SK-N-SH (cell line): ENCODE data around the gene CEP162. TPM values are rescaled to one million over a fixed set of nuclear protein-coding genes. Genes with fewer than 3 reads are reported as not detected.

Experiments used
- CTCF ChIA-PET: fragments of 300-600, 350-600 bp; formaldehyde crosslinking; extraction: SDS; loops from one replicate; lab custom pipeline; 2021; lab: Yijun Ruan, JAX
- POLR2A ChIA-PET: fragments of 350-600 bp; sonication (Branson Sonifier 250); formaldehyde crosslinking; extraction: SDS; loops from one replicate; lab custom pipeline; 2020; ENCODE audit warnings: antibody characterized with exemption, inconsistent platforms; lab: Yijun Ruan, JAX
- DNase-seq: peaks from one replicate; pipeline ENCODE4 v3.0.0; 2012
- H2AFZ ChIP-seq: fragments of 200-600 bp; sonication (generic); 2 replicates; pipeline ENCODE4 v1.8.1; 2016; ENCODE audit warnings: antibody characterized with exemption, mild to moderate bottlenecking, low read depth
- H3F3A ChIP-seq: fragments of 200-600 bp; sonication (generic); replicated peaks from 2 replicates; pipeline ENCODE3; 2016; ENCODE audit warnings: antibody characterized with exemption, mild to moderate bottlenecking; ENCODE audit not compliant: insufficient read depth
- H3K27ac ChIP-seq, 2 experiments: fragments of 200-500 bp in 1 of 2; fragments of 200-600 bp in 1 of 2; sonication (Bioruptor generic) in 1 of 2; sonication (generic), shearing (Covaris generic) in 1 of 2; 2 replicates each; pipeline versions ENCODE4 v1.5.1 to v1.6.1; 2014 to 2016; ENCODE audit warnings: low read depth in 2 of 2, inconsistent platforms in 1 of 2, low read length in 1 of 2, mild to moderate bottlenecking in 1 of 2, mixed read lengths in 1 of 2
- H3K27me3 ChIP-seq: fragments of 200-600 bp; sonication (generic), shearing (Covaris generic); 2 replicates; pipeline ENCODE4 v1.6.1; 2016; ENCODE audit warnings: mixed run types; ENCODE audit not compliant: insufficient read depth
- H3K36me3 ChIP-seq, 2 experiments: fragments of 200-500 bp in 1 of 2; fragments of 200-600 bp in 1 of 2; sonication (Bioruptor generic) in 1 of 2; sonication (generic) in 1 of 2; replicated peaks in 1 of 2; 2 replicates each; pipeline versions ENCODE3 to v1.5.1; 2014 to 2016; ENCODE audit warnings: low read length in 1 of 2, mild to moderate bottlenecking in 1 of 2; ENCODE audit not compliant: insufficient read depth in 2 of 2, control insufficient read depth in 1 of 2
- H3K4me1 ChIP-seq, 2 experiments: fragments of 200-500 bp in 1 of 2; fragments of 200-600 bp in 1 of 2; sonication (Bioruptor generic) in 1 of 2; sonication (generic), shearing (Covaris generic) in 1 of 2; 2 replicates each; pipeline versions ENCODE4 v1.5.1 to v1.6.1; 2014 to 2016; ENCODE audit warnings: low read depth in 1 of 2, low read length in 1 of 2, mixed run types in 1 of 2; ENCODE audit not compliant: insufficient read depth in 2 of 2, control insufficient read depth in 1 of 2
- H3K4me2 ChIP-seq: fragments of 200-600 bp; sonication (generic), shearing (Covaris generic); 2 replicates; pipeline ENCODE4 v1.6.1; 2017; ENCODE audit warnings: mixed run types
- H3K4me3 ChIP-seq, 2 experiments: fragments of 200-500 bp in 1 of 2; fragments of 200-600 bp in 1 of 2; sonication (Bioruptor generic) in 1 of 2; sonication (generic), shearing (Covaris generic) in 1 of 2; 2 replicates each; pipeline versions ENCODE4 v1.5.1 to v1.8.1; 2014 to 2016; ENCODE audit warnings: low read depth in 2 of 2, inconsistent platforms in 1 of 2, low read length in 1 of 2, mild to moderate bottlenecking in 1 of 2, mixed read lengths in 1 of 2, moderate library complexity in 1 of 2
- H3K79me2 ChIP-seq: fragments of 200-600 bp; sonication (generic); 2 replicates; pipeline ENCODE4 v1.8.1; 2017; ENCODE audit warnings: mild to moderate bottlenecking; ENCODE audit not compliant: insufficient read depth
- H3K9ac ChIP-seq: fragments of 200-600 bp; sonication (generic); 2 replicates; pipeline ENCODE4 v1.6.1; 2017; ENCODE audit warnings: mixed run types
- H3K9me2 ChIP-seq: fragments of 200-600 bp; sonication (generic); 2 replicates; pipeline ENCODE4 v1.6.1; 2017; ENCODE audit warnings: mixed run types
- H3K9me3 ChIP-seq: fragments of 200-600 bp; sonication (generic); 2 replicates; pipeline ENCODE4 v1.6.1; 2017; ENCODE audit warnings: mixed run types, mild to moderate bottlenecking, moderate library complexity
- H4K20me1 ChIP-seq: fragments of 200-600 bp; sonication (generic); 2 replicates; pipeline ENCODE4 v1.6.1; 2017; ENCODE audit warnings: mild to moderate bottlenecking, mixed run types; ENCODE audit not compliant: insufficient read depth
- ELF1 ChIP-seq: IDR thresholded peaks from 2 replicates; pipeline ENCODE4 v1.4.0; 2012
- EZH2phosphoT487 ChIP-seq: fragments of 200-600 bp; sonication (generic); IDR thresholded peaks from 2 replicates; pipeline ENCODE4 v1.6.1; 2017; ENCODE audit warnings: low read depth, mixed run types, mild to moderate bottlenecking, antibody characterized with exemption, moderate library complexity, borderline replicate concordance
- FOXJ3 ChIP-seq: sonication (generic); formaldehyde crosslinking; IDR thresholded peaks from 2 replicates; pipeline ENCODE4 v1.5.1; 2020; ENCODE audit warnings: mild to moderate bottlenecking, missing genetic modification reagents
- FOXM1 ChIP-seq: IDR thresholded peaks from 2 replicates; pipeline ENCODE4 v1.4.0; 2012; ENCODE audit warnings: low read depth, mild to moderate bottlenecking
- GATA2 ChIP-seq: sonication (generic); formaldehyde crosslinking; IDR thresholded peaks from 2 replicates; pipeline ENCODE4 v1.5.0; 2020; ENCODE audit warnings: mild to moderate bottlenecking, missing genetic modification reagents
- NFIC ChIP-seq: IDR thresholded peaks from 2 replicates; pipeline ENCODE4 v1.4.0; 2012; ENCODE audit warnings: borderline replicate concordance
- RAD21 ChIP-seq: IDR thresholded peaks from 2 replicates; pipeline ENCODE4 v1.6.1; 2012; ENCODE audit warnings: mild to moderate bottlenecking, low read length
- RFX5 ChIP-seq: IDR thresholded peaks from 2 replicates; pipeline ENCODE4 v1.6.1; 2012; ENCODE audit warnings: mild to moderate bottlenecking, improper control_type of control experiment, low read length
- SMC3 ChIP-seq: IDR thresholded peaks from 2 replicates; pipeline ENCODE4 v1.6.1; 2012; ENCODE audit warnings: low read depth, low read length, improper control_type of control experiment
- TAF1 ChIP-seq: IDR thresholded peaks from 2 replicates; pipeline ENCODE4 v1.6.1; 2012; ENCODE audit warnings: low read depth, mild to moderate bottlenecking, low read length, moderate library complexity, borderline replicate concordance
- TCF12 ChIP-seq: IDR thresholded peaks from 2 replicates; pipeline ENCODE4 v1.4.0; 2012
- WGBS: methylation state at CpG from one replicate; pipeline ENCODE4 v1.1.6; 2017; ENCODE audit warnings: low lambda C conversion rate; 5-methylcytosine and 5-hydroxymethylcytosine counted together
- polyA plus RNA-seq, 3 experiments: library from polyadenylated mRNA; depleted of rRNA; stranded (reverse); fragments of >200 nt; gene quantifications; 2 replicates each; pipeline ENCODE4 v1.2.3, GENCODE V29; 2012
- TF ChIP-seq, protein P1 (sequence below): fragments of 200-600 bp; sonication (generic); IDR thresholded peaks from 2 replicates; pipeline ENCODE4 v1.6.1; 2017; ENCODE audit warnings: antibody characterized with exemption, mild to moderate bottlenecking, moderate library complexity
- TF ChIP-seq, protein P2 (sequence below): fragments of 150-350 bp; IDR thresholded peaks from 2 replicates; pipeline ENCODE4 v1.6.1; 2017; ENCODE audit warnings: antibody characterized with exemption, low read length, low read depth, borderline replicate concordance
- TF ChIP-seq, protein P3 (sequence below): fragments of 150-350 bp; IDR thresholded peaks from 2 replicates; pipeline ENCODE4 v1.6.1; 2016; ENCODE audit warnings: mild to moderate bottlenecking, low read depth, low read length

Gene CEP162
- polyA plus RNA-seq, 1 of the 3 experiments (the other 2 are of a cell fraction) = 1.2 TPM

DNA sequence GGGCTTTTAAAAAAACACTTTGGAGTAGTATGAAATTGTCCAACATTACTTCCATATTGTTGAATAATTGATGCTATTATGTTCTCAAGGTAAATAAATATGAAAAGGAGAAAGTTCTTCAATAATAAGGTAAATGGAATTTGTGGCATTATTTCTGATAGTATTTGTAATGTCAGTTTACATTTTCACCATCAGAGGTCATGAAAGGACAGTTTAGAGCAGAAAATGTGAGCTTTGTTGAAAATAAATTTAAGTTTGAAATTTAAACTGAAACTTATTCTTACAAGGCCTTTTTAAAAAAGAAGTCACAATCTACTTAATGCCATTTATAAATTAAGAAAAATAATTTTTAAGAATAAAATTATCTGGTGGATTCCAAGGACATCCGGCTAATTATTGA lies 15.8 kb upstream of the CEP162 start:
- Histone ChIP-seq H3K27me3 (no peaks in the 10 kb centered on the region), H3K9me3 (no peaks in the 10 kb centered on the region), H3K9me2 (no peaks in the 10 kb centered on the region), H3K4me1 (no peaks in the 10 kb centered on the region), H2AFZ (no peak overlapping the region), H4K20me1 (no peaks in the 10 kb centered on the region), H3K79me2 (no peaks in the 10 kb centered on the region), H3K27ac (no peak overlapping the region), H3K9ac (no peak overlapping the region), H3K36me3 (no peaks in the 10 kb centered on the region), H3K4me3 (no peak overlapping the region), H3F3A (no peaks in the 10 kb centered on the region), H3K4me2 (no peak overlapping the region)
- CTCF ChIA-PET = interaction anchor here (0.7 to 1.6 kb wide), 5 partner anchors 11 to 1081 kb away, joined by 3 to 5 read pairs (median 3); no protein-coding TSS in a partner anchor
- WGBS = 74% methylated on average over 1 of the region's 1 CpG
- POLR2A ChIA-PET = no interaction called here
- DNase-seq = no peak
- TF ChIP-seq FOXJ3 (CRISPR knock-in tag) (no peak), RAD21 (peak; percentile 42)
- TF ChIP-seq, protein P1, sequence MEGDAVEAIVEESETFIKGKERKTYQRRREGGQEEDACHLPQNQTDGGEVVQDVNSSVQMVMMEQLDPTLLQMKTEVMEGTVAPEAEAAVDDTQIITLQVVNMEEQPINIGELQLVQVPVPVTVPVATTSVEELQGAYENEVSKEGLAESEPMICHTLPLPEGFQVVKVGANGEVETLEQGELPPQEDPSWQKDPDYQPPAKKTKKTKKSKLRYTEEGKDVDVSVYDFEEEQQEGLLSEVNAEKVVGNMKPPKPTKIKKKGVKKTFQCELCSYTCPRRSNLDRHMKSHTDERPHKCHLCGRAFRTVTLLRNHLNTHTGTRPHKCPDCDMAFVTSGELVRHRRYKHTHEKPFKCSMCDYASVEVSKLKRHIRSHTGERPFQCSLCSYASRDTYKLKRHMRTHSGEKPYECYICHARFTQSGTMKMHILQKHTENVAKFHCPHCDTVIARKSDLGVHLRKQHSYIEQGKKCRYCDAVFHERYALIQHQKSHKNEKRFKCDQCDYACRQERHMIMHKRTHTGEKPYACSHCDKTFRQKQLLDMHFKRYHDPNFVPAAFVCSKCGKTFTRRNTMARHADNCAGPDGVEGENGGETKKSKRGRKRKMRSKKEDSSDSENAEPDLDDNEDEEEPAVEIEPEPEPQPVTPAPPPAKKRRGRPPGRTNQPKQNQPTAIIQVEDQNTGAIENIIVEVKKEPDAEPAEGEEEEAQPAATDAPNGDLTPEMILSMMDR = peak; percentile 52

DNA sequence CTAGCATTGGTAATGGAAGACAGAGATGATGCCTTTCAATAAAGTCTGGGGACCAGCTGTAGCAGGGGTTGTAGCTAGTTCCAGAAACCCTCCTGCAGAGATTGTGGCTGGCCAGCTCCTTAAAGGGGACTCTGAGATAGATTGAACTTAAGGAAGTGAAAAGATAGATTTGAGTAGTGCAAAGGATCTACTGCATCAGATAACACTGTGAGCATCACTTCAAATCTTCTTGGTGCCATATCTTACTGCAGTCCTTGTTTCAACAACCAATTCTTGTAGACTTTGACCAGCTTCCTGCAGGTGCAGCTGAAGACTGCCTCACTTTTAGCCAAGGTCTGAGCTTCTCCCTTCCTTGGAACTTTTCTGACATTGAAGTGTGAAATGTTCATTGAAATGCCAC lies 14.8 kb upstream of the CEP162 start:
- Histone ChIP-seq H3K4me3 (no peak overlapping the region), H3K9me3 (no peaks in the 10 kb centered on the region), H3K27me3 (no peaks in the 10 kb centered on the region), H3K9ac (no peak overlapping the region), H3K9me2 (no peaks in the 10 kb centered on the region), H3K4me2 (no peak overlapping the region), H4K20me1 (no peaks in the 10 kb centered on the region), H2AFZ (no peak overlapping the region), H3K79me2 (no peaks in the 10 kb centered on the region), H3K27ac (no peak overlapping the region), H3K4me1 (no peaks in the 10 kb centered on the region), H3K36me3 (no peaks in the 10 kb centered on the region), H3F3A (no peaks in the 10 kb centered on the region)
- POLR2A ChIA-PET = no interaction called here
- CTCF ChIA-PET = interaction anchor here (1.1 to 2.3 kb wide), 5 partner anchors 10 to 1081 kb away, joined by 3 to 8 read pairs (median 3); partner anchors contain the start of gene CEP162
- TF ChIP-seq, protein P1 = no peak
- no peak for TF ChIP-seq ELF1
- TF ChIP-seq, protein P2, sequence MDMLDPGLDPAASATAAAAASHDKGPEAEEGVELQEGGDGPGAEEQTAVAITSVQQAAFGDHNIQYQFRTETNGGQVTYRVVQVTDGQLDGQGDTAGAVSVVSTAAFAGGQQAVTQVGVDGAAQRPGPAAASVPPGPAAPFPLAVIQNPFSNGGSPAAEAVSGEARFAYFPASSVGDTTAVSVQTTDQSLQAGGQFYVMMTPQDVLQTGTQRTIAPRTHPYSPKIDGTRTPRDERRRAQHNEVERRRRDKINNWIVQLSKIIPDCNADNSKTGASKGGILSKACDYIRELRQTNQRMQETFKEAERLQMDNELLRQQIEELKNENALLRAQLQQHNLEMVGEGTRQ = no peak
- TF ChIP-seq TCF12 = no peak
- no peak for TF ChIP-seq GATA2 (CRISPR knock-in tag)
- no peak for TF ChIP-seq FOXM1
- TF ChIP-seq RFX5 = no peak
- TF ChIP-seq, protein P3, sequence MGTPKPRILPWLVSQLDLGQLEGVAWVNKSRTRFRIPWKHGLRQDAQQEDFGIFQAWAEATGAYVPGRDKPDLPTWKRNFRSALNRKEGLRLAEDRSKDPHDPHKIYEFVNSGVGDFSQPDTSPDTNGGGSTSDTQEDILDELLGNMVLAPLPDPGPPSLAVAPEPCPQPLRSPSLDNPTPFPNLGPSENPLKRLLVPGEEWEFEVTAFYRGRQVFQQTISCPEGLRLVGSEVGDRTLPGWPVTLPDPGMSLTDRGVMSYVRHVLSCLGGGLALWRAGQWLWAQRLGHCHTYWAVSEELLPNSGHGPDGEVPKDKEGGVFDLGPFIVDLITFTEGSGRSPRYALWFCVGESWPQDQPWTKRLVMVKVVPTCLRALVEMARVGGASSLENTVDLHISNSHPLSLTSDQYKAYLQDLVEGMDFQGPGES = no peak
- TF ChIP-seq NFIC = no peak
- TF ChIP-seq TAF1 = no peak
- TF ChIP-seq EZH2phosphoT487 = no peak
- TF ChIP-seq SMC3 = no peak
- no peak for DNase-seq
